ENCODE data around the gene GSTA3. TPM values are rescaled to one million over a fixed set of nuclear protein-coding genes. Genes with fewer than 3 reads are reported as not detected.

Gene GSTA3
- total and polyA plus RNA-seq, 2 of the 4 experiments (the other 2 are of a cell fraction): not detected

DNA sequence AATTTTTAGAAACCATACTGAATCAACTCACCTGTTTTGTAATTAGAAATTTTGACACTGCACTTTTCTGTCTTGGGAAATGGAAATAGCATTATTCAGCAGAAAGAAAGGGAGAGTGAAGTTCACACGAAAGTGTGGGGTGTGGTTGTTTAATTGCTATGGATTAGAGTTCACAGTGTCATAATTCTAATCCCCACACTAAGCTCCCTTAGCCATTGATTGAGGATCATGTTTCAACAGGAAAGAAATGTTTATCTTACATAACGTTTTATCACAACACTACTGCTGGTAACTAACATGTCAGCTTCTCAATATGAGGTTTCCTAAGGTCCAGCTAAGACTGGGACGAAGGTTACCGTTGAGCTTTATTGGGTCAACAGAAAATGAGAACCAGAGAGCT is 37.5 kb downstream of the GSTA3 start:
- CTCF ChIA-PET: interaction anchor here (0.6 kb wide), 1 partner anchor 11 kb away, joined by 4 read pairs; no protein-coding TSS in a partner anchor
- dilution Hi-C loops (cut with HindIII; ENCODE audit: low sequenced_read_pairs, unreplicated experiment) (no loop called here), intact Hi-C loops (cut with micrococcal nuclease) (no loop called here), in situ Hi-C loops (cut with MboI; ENCODE audit: low sequenced_read_pairs) (no loop called here)
- POLR2A ChIA-PET (ENCODE audit: unreplicated experiment): no interaction called here
- no peak overlapping the region for H3K27ac ChIP-seq (ENCODE audit: insufficient read depth, low read length)
- H3K4me2 ChIP-seq (ENCODE audit: low read depth, low read length): 0 out of 2 replicates have a peak overlapping the region, but pooled peaks have one; percentile 9
- no CpG with 5 or more reads among the region's 4 CpGs for WGBS, 2 experiments (ENCODE audit: extremely low coverage in 2 of 2, insufficient read length in 1 of 2)
- no peak overlapping the region for H4K8ac ChIP-seq (ENCODE audit: low read depth in 2 of 2, low read length in 2 of 2)
- ATAC-seq (ENCODE audit: low read depth): peak; percentile 27; the same call in 1 of the 2 replicates
- peak overlapping the region; percentile 46; the same call in 1 of the 2 replicates for H3K14ac ChIP-seq (replicated peaks; ENCODE audit: low read depth, low read length)
- H2AFZ ChIP-seq (replicated peaks; ENCODE audit: low read length, poor library complexity): no peak overlapping the region
- H3K9me1 ChIP-seq (ENCODE audit: insufficient read depth, low read length): peaks cover 6% of the 10 kb centered on the region
- no TSS peak for BruUV-seq (replicated peaks)
- peak overlapping the region; percentile 13; the same call in 1 of the 2 replicates for H3K23ac ChIP-seq (ENCODE audit: low read depth, low read length)
- TF ChIP-seq NFE2L2 (IDR thresholded peaks at IDR 0.05; ENCODE audit: low read depth, low read length): no peak
- TF ChIP-seq MAZ (IDR thresholded peaks at IDR 0.05; ENCODE audit: borderline replicate concordance, low read depth, low read length): no peak
- no peak for TF ChIP-seq RAD21 (IDR thresholded peaks at IDR 0.05; ENCODE audit: low read length)
- TF ChIP-seq, protein P1, sequence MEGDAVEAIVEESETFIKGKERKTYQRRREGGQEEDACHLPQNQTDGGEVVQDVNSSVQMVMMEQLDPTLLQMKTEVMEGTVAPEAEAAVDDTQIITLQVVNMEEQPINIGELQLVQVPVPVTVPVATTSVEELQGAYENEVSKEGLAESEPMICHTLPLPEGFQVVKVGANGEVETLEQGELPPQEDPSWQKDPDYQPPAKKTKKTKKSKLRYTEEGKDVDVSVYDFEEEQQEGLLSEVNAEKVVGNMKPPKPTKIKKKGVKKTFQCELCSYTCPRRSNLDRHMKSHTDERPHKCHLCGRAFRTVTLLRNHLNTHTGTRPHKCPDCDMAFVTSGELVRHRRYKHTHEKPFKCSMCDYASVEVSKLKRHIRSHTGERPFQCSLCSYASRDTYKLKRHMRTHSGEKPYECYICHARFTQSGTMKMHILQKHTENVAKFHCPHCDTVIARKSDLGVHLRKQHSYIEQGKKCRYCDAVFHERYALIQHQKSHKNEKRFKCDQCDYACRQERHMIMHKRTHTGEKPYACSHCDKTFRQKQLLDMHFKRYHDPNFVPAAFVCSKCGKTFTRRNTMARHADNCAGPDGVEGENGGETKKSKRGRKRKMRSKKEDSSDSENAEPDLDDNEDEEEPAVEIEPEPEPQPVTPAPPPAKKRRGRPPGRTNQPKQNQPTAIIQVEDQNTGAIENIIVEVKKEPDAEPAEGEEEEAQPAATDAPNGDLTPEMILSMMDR (conservative IDR thresholded peaks at IDR 0.05; ENCODE audit: low read depth, low read length): no peak
- TF ChIP-seq SMC3 (IDR thresholded peaks at IDR 0.05; ENCODE audit: low read depth, low read length): no peak
- TF ChIP-seq, protein P2, sequence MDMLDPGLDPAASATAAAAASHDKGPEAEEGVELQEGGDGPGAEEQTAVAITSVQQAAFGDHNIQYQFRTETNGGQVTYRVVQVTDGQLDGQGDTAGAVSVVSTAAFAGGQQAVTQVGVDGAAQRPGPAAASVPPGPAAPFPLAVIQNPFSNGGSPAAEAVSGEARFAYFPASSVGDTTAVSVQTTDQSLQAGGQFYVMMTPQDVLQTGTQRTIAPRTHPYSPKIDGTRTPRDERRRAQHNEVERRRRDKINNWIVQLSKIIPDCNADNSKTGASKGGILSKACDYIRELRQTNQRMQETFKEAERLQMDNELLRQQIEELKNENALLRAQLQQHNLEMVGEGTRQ (IDR thresholded peaks at IDR 0.05; ENCODE audit: low read depth, low read length): no peak
- TF ChIP-seq BHLHE40 (IDR thresholded peaks at IDR 0.05; ENCODE audit: low read depth, low read length): no peak
- TF ChIP-seq CHD1 (IDR thresholded peaks at IDR 0.05; ENCODE audit: low read depth, low read length): no peak
- TF ChIP-seq RCOR1 (IDR thresholded peaks at IDR 0.05; ENCODE audit: insufficient replicate concordance, low read length): no peak
- TF ChIP-seq ELK1 (IDR thresholded peaks at IDR 0.05; ENCODE audit: borderline replicate concordance, low read depth, low read length): no peak
- no peak for TF ChIP-seq RFX5 (IDR thresholded peaks at IDR 0.05; ENCODE audit: low read depth, low read length)
- no peak for TF ChIP-seq MAFK (IDR thresholded peaks at IDR 0.05; ENCODE audit: low read depth, low read length)
- no peak for TF ChIP-seq FOS (IDR thresholded peaks at IDR 0.05; ENCODE audit: low read depth, low read length)
- TF ChIP-seq MXI1 (IDR thresholded peaks at IDR 0.05; ENCODE audit: borderline replicate concordance, low read depth, low read length): no peak
- TF ChIP-seq CEBPB (IDR thresholded peaks at IDR 0.05; ENCODE audit: low read depth, low read length): no peak
- 0 out of 2 replicates have a peak overlapping the region, but pooled peaks have one; percentile 57 for H3K18ac ChIP-seq (ENCODE audit: low read depth, low read length)
- no peak overlapping the region for H4K91ac ChIP-seq (ENCODE audit: insufficient read depth, low read depth, low read length)
- H3K9ac ChIP-seq (ENCODE audit: low read depth, low read length): no peak overlapping the region
- H4K20me1 ChIP-seq (ENCODE audit: insufficient read depth, low read length): no peaks in the 10 kb centered on the region
- H2BK120ac ChIP-seq (ENCODE audit: low read depth, low read length): 0 out of 2 replicates have a peak overlapping the region, but pooled peaks have one; percentile 14
- H3K79me1 ChIP-seq (ENCODE audit: low read depth in 1 of 2, low read length in 2 of 2): no peaks in the 10 kb centered on the region
- no peak overlapping the region for H2BK5ac ChIP-seq (ENCODE audit: low read depth, low read length, poor library complexity, severe bottlenecking)
- peak; percentile 10 for DNase-seq
- H3K4me3 ChIP-seq (ENCODE audit: insufficient read depth, low read depth, low read length): no peak overlapping the region
- H2BK20ac ChIP-seq (ENCODE audit: low read depth, low read length): no peak overlapping the region; the same call in 1 of the 2 replicates
- H3K4ac ChIP-seq (ENCODE audit: low read depth, low read length): peak overlapping the region; percentile 48; the same call in 1 of the 2 replicates
- no peak overlapping the region for H2AK5ac ChIP-seq (ENCODE audit: low read depth, low read length)
- H3K4me1 ChIP-seq (ENCODE audit: control insufficient read depth, insufficient read depth, low read length): peaks cover 16% of the 10 kb centered on the region
- no peak overlapping the region for H3K56ac ChIP-seq (ENCODE audit: extremely low read depth, insufficient read depth, low read length)
- no peak overlapping the region; the same call in 2 of the 3 replicates for H2BK15ac ChIP-seq (ENCODE audit: low read depth, low read length)
- H2AK9ac ChIP-seq (replicated peaks; ENCODE audit: low read depth, low read length, poor library complexity): no peak overlapping the region
- H3K27me3 ChIP-seq (ENCODE audit: control insufficient read depth, insufficient read depth, low read length): no peaks in the 10 kb centered on the region
- H3K36me3 ChIP-seq (ENCODE audit: control insufficient read depth, insufficient read depth, low read length): no peaks in the 10 kb centered on the region
- no peak overlapping the region for H4K5ac ChIP-seq (ENCODE audit: low read depth, low read length)
- H3K9me3 ChIP-seq (ENCODE audit: control insufficient read depth, insufficient read depth, low read length): no peaks in the 10 kb centered on the region

All from IMR-90 (cell line).